ENCODE data around the gene PLAC8L1.

Gene PLAC8L1

GRCh38 chr5:146042628-146043279, 62.6 kb downstream of the PLAC8L1 start:
- no peak for DNase-seq (ENCODE audit: low read depth, low spot score)

DNA sequence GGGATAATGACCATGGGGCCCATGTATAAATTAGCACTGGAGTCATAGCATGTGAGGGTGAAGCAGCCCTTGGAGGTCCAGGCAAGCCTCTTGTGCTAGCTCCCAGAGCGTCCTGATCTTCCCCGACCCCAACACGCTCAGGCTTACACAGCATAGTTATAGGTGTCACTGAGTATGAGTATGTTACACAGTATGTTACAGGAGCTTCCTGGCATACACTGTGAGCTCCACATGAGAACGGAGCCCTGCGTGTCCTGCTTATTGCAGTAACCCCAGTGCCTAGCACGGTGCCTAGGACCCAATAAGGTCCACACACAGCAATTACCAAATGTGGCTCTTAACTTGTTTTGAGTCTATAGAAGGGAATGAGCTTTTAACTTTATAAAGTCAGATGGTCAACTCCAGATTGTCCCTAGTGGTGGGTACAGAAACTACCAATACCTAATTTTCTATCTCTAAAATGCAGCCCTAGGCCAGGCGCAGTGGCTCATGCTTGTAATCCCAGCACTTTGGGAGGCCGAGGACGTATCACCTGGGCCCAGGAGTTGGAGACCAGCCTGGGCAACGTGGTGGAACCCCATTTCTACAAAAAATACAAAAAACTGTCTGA, 64.1 kb downstream of the PLAC8L1 start:
- no peak for DNase-seq (ENCODE audit: low read depth, low spot score)

DNA sequence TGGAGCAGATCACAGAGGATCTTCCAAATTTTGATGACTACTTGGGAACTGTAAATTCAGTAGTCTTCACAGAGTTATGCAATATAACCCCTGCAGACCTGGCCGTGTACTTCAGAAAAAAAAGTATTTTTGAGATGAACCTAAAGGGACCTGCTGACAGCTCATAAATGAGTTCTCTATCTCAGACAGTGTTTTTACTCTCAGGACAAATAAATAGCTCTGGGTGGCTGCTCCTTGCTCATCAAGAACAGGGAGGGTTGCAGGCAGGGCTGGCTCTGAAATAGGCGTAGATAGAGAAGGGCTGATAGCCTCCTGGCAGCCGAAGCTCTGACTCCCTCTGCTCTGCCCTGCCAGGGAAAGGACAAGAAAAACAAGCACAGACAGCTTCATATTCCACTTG, 64.8 kb downstream of the PLAC8L1 start:
- DNase-seq (ENCODE audit: low read depth, low spot score), result no peak

- no peak for DNase-seq (ENCODE audit: low read depth, low spot score)
Measured at GRCh38 chr5:146039420-146039819, 66.0 kb downstream of the PLAC8L1 start.

DNA sequence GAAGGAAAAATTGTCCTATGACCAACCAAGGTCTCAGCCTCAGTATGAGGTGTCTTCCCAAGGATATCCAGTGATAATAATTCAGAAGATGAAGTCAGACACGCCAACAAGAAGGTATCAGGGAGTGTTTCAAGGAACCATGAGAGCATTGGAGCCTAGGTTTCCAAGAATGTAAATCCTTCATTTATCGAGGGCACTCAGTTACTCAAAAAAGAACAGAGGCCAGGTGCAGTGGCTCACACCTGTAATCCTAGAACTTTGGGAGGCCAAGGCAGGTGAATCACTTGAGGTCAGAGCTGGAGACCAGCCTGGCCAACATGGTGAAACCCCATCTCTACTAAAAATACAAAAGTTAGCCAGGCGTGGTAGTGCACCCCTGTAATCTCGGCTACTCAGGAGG, 70.8 kb downstream of the PLAC8L1 start:
- DNase-seq (ENCODE audit: low read depth, low spot score), result no peak
